ENCODE results near the gene CALHM3.
A peak's percentile ranks its signal among the peaks of the same experiment; 100 is the strongest.

DNA sequence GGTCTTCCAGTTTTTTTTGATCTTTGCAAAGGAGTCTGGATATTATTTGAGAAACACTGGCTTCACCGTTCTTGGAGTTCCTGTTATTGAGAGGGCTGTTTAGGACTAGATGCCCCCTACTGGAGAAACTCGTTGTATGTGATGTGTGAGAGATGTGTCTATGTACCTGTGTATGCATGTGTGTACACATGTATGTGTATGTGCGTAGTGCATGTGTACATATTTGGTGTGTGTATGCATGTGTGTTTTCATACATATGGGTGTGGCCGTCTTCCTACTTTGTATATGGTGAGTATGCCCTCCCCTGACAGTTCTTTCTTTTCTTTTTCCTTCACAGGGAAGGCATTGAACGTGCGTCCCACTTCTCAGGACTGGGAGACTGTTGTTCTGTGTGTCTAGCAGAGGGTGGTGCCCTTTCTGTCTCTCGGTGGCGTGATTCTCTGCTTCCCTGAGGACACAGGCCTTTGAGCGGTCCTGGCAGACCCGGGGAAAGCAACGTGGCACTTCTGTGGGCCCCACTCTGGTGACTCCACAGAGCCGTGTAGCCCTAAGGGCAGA, 3.0 kb upstream of the CALHM3 start:
- TF ChIP-seq, protein P1, sequence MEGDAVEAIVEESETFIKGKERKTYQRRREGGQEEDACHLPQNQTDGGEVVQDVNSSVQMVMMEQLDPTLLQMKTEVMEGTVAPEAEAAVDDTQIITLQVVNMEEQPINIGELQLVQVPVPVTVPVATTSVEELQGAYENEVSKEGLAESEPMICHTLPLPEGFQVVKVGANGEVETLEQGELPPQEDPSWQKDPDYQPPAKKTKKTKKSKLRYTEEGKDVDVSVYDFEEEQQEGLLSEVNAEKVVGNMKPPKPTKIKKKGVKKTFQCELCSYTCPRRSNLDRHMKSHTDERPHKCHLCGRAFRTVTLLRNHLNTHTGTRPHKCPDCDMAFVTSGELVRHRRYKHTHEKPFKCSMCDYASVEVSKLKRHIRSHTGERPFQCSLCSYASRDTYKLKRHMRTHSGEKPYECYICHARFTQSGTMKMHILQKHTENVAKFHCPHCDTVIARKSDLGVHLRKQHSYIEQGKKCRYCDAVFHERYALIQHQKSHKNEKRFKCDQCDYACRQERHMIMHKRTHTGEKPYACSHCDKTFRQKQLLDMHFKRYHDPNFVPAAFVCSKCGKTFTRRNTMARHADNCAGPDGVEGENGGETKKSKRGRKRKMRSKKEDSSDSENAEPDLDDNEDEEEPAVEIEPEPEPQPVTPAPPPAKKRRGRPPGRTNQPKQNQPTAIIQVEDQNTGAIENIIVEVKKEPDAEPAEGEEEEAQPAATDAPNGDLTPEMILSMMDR (conservative IDR thresholded peaks at IDR 0.05; ENCODE audit: low read depth in 2 of 2) = peak; percentile 68 to 72
- TF ChIP-seq, protein P2, sequence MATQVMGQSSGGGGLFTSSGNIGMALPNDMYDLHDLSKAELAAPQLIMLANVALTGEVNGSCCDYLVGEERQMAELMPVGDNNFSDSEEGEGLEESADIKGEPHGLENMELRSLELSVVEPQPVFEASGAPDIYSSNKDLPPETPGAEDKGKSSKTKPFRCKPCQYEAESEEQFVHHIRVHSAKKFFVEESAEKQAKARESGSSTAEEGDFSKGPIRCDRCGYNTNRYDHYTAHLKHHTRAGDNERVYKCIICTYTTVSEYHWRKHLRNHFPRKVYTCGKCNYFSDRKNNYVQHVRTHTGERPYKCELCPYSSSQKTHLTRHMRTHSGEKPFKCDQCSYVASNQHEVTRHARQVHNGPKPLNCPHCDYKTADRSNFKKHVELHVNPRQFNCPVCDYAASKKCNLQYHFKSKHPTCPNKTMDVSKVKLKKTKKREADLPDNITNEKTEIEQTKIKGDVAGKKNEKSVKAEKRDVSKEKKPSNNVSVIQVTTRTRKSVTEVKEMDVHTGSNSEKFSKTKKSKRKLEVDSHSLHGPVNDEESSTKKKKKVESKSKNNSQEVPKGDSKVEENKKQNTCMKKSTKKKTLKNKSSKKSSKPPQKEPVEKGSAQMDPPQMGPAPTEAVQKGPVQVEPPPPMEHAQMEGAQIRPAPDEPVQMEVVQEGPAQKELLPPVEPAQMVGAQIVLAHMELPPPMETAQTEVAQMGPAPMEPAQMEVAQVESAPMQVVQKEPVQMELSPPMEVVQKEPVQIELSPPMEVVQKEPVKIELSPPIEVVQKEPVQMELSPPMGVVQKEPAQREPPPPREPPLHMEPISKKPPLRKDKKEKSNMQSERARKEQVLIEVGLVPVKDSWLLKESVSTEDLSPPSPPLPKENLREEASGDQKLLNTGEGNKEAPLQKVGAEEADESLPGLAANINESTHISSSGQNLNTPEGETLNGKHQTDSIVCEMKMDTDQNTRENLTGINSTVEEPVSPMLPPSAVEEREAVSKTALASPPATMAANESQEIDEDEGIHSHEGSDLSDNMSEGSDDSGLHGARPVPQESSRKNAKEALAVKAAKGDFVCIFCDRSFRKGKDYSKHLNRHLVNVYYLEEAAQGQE (IDR thresholded peaks at IDR 0.05; ENCODE audit: unreplicated experiment) = no peak
- TF ChIP-seq EZH2 (IDR thresholded peaks at IDR 0.05; ENCODE audit: low read depth, unreplicated experiment) = no peak
- no peak for TF ChIP-seq EZH2phosphoT487 (IDR thresholded peaks at IDR 0.05; ENCODE audit: unreplicated experiment)
- TF ChIP-seq POLR2AphosphoS5 (IDR thresholded peaks at IDR 0.05; ENCODE audit: low read depth) = no peak
- no peak for TF ChIP-seq STAT1 (IDR thresholded peaks at IDR 0.05; ENCODE audit: unreplicated experiment)
- no peak for TF ChIP-seq JUNB (IDR thresholded peaks at IDR 0.05; ENCODE audit: unreplicated experiment)

Data from GM23338 (cell line).